ENCODE results near the gene DIP2C.

The DIP2C gene

DNA sequence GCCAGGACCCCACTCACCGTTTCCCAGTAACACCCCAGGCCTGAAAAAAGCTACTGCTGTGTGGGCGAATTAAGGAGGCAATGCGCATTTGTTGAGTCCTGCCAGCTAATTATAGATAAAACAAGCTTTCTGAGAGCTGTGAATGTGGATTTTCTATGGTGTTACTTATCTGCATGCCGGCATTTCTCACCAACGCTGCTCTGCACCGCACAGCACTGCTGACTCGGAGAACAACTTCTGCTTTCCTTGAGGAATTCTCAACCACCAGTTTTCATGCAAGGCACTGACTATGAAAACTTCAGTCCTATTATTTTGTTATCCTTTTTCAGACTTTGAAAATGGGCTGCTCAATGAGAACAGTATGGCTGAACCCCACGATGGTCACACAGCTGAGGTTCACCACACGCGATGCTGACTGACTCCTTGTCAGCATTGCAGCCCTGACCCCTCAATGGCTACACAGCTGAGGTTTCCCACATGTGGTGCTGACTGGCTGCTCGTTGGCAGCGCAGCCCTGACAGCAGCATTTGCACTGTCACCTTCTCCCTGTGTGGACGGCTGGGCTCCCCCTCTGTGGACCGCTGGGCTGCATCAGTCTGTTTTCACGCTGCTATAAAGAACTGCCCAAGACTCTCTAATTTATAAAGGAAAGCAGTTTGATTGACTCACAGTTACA is 190.6 kb downstream of the DIP2C start:
- DNase-seq (ENCODE audit: low read depth in 1 of 2, low spot score in 1 of 2) = no peak

DNA sequence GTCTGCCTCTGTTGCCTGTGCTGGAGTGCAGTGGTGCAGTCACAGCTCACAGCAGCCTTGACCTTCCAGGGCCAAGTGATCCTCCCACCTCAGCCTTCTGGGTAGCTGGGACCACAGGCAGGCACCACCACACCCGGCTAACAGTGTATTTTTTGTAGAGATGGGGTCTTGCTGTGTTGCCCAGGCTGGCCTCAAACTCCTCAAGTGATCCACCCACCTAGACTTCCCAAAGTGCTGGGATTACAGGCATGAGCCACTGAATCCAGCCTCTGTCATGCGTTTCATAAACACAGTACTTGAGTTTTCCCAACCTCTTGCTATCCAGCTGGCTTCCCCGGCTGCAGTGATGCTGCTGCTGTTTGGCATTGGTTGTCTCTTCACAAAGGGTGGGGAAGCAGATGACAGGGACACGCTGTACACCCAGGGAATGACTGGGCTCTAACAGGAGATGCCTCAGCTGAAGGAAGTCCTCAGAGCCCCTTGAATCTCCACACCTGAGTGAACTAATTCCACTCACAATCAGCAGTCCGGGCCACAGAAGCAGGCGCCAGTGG is 191.5 kb downstream of the DIP2C start:
- no peak for DNase-seq (ENCODE audit: low read depth in 1 of 2, low spot score in 1 of 2)

- DNase-seq (ENCODE audit: low read depth in 1 of 2, low spot score in 1 of 2) = no peak
These were observed 192.2 kb downstream of the DIP2C start for GRCh38 chr10:497289-497688.

DNA sequence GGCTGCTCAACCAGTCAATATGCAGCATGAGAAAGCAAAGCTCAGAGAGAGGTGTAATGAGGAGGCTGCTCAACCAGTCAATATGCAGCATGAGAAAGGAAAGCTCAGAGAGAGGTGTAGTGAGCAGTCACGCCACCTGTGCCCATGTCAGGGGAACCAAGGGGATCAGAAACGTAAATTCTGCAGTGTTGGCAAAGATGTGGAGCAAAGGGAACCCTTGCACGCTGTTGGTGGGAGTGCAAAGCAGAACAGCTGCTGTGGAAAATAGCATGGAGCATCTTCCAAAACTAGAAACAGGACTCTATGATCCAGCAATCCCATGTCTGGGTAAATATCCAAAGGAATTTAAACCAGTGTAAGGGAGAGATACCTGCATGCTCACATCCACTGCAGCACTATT is 194.9 kb downstream of the DIP2C start:
- DNase-seq (ENCODE audit: low read depth in 1 of 2, low spot score in 1 of 2) = no peak

DNA sequence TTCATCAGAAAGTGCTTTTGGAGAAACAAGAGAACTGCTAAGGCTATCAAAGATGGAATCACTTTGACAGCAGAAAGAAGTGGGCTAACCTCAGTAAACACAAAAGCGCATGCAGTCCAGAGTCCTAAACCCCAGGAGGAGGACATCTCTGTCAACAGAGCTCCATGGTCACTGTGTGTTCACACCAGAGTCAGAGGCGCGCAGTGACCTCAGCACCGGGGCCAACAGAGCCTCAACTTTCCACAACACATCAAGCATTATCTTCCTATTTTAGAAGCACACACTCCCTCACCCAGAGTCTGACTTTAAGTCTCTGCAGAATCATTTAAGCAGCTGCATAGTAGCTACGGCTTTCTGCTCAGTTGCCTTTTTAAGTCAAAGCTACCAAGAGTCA is 195.3 kb downstream of the DIP2C start:
- DNase-seq (ENCODE audit: low read depth in 1 of 2, low spot score in 1 of 2) = no peak

DNA sequence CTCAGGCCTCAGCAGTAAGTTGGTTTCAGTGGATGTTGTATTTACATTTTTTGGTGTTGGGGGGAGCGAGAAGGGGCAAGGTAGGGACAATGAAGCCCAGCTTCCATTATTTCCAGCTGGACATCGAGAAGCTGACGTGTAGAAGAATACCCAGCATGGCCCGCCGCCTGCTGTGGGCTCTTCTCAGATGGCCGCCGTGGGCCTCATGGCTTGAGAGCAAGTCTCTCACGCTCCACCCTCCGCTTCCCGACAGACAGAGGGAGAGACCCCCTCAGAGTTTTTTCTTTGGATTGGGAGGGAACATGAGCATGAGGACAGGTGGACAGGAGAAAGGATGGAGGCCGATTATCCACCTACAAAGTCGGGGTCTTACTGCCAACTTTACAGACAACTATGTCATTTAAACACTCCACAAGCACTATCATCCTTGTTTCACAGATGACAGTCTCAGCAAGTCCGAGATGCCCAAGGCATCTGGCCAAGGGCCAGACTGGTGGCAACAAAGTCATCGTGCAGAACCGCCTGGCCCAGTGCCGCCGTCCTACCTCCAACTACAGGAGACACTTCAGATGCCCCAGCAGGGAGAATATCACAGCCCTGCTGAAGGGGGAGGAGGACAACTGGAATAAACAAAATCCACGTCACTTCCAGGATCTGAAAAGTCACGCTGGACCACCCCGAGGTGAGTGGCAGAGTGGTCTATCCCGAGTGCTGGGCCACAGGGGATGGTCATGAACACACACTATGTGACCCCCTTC is 195.9 kb downstream of the DIP2C start:
- DNase-seq (ENCODE audit: low read depth in 1 of 2, low spot score in 1 of 2) = no peak

DNA sequence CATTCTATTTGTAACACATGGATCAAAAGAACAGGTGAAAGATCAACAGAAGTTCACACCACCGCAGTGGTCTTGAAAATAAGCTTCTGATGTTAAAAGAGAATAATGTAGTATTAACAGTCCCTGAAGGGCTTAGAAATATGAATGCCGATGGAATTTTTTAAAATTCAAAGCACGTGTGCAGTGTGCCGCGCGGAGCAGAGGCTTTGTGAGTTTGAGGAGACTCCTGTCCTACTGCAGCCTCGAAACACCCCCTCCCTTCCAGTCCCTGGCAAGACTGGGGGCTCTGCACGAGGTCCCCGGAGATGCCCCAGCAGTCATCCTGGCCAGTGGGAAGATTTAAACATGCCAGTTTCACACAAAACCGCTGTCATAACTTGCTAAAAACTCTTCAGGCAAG is 196.6 kb downstream of the DIP2C start:
- no peak for DNase-seq (ENCODE audit: low read depth in 1 of 2, low spot score in 1 of 2)

DNA sequence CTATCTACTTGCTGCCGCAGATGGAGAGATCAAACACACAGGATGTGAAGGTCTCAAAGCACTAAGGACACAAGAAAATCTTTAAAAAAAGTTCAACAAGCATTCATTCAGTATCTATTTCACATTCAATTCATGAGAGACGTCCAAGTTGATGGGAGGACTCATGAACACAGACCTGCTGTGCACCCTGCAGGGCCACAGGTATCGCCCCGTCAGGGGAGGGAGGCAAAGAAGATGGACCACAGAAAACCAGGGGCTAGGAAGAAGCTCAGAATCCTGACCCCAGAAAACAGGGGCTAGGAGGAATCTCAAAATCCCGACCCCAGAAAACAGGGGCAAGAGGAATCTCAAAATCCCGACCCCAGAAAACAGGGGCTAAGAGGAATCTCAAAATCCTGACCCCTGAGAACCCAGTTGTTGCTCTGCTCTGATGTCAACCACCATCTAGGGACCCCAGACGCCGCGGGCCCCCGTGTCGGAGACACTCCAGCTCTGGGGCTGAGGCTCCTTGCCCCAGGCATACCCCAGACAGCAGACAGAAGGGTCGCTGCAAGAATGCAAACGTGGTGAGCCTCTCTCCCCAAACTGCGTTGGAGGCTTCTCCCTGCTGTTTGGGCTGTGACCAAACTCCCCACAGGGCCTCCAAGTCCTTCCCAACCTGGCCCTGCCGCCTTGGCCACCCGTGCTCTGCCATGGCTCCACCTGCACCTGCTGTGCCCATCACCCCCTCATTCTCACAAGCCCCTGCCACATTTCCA is 197.6 kb downstream of the DIP2C start:
- no peak for DNase-seq (ENCODE audit: low read depth in 1 of 2, low spot score in 1 of 2)

GRCh38 chr10:490891-491571 is 198.4 kb downstream of the DIP2C start:
- DNase-seq (ENCODE audit: low read depth in 1 of 2, low spot score in 1 of 2) = no peak

DNA sequence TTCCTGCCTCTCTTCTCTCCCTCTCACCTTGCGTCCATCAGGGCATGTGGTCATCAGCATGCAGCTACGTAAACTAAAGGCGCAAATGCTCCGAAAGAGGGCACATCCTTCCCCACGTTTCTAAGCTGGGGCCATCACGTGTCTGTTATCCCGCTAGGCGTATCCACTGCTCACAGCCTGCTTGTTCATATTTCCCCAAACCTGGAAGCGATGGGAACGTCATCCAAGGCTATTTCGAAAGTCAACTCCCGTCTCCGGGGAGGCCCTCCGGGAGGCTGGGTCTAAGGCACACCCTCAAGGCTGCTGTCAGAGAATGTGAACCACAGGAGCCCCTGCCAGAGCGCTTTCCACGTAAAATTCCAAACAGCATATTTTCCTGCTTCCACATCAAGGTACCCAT is 199.2 kb downstream of the DIP2C start:
- no peak for DNase-seq (ENCODE audit: low read depth in 1 of 2, low spot score in 1 of 2)

DNA sequence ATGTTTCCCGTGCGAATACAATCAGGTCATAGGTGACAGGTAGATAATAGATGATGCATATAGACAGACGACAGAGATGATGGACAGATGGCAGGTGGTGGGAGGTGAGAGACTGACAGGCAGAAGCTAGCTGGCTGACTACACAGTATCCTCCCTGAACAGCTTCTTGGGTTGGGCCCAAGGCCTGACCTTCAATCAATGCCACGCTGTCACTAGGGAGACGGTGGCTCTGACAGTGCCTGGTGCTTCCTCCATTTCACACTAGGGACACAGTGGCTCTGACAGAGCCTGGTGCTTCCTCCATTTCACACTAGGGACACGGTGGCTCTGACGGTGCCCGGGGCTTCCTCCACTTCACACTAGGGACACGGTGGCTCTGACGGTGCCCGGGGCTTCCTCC is 200.1 kb downstream of the DIP2C start:
- DNase-seq (ENCODE audit: low read depth in 1 of 2, low spot score in 1 of 2) = no peak

GRCh38 chr10:488933-489215 is 200.6 kb downstream of the DIP2C start:
- DNase-seq (ENCODE audit: low read depth in 1 of 2, low spot score in 1 of 2) = no peak

DNA sequence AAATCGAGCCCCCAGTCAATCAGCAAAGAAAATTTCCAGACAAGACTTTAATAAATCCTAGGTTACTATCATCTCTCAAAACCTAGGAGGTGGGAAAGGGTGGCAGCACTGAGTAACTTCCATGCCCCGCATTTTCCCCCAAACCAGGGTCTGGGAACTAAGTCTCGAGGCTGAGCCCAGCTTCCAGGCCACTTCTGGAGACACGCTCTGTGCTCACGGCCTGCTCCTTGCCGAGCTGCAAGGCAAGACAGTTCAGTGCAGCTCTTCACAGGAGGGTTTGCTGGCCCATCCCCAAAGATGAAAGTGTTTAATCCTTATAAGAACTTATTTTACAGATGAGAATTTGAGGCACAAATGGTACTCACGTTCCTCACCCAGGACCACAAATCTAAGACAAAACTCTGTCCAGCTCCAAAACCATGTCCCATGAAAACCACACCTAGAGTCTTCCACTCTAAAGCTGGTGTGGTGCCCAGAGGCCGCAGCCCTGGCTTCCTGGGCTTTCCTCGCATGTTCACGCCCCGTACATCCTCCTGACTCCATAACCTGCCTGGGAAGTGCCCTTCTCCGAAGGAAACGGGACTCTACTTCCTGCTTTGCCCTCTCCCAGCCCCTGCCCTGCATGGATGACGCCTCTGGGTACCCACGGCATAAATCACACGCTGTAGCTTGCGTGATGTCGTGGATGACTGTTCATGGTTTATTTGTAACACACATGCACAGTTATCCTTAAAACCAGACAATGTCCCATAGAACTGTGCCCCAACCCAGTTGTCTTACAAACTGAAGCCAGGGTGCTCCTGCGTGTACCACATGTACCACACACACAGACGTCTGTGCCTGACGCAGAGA is 201.2 kb downstream of the DIP2C start:
- no peak for DNase-seq (ENCODE audit: low read depth in 1 of 2, low spot score in 1 of 2)

DNA sequence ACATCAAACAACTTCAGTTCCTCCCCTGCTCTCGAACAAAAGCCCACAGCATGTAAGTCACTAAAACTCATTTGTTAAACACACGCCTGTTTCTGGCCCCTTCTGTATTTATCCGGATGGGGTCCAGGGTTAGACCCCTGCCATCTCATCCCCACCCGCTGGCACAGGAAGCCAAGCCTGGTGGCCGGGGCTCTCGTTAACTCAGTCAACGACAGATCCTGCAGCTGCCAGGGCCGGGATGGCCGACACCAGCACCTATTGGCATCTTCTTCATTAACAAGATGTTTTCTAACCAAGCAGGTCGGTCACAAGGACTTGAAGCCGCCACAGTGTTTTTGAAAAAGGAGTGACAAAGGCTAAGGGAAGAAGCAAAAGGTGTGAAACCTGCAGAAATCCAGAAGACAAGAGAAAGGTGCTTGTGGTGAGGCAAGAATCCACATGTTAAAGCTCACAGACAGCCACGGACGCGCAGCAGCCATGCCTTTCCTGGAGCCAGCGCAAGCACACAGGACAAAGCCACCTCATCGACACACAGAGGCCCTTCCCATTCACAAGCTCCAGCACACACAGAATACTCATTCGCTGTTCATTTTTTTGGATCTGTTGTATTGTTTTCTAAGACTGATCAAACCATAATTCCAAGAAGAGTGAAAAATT is 202.7 kb downstream of the DIP2C start:
- no peak for DNase-seq (ENCODE audit: low read depth in 1 of 2, low spot score in 1 of 2)

GRCh38 chr10:486206-486605 is 203.3 kb downstream of the DIP2C start:
- DNase-seq (ENCODE audit: low read depth in 1 of 2, low spot score in 1 of 2) = no peak

GRCh38 chr10:485776-486175 is 203.7 kb downstream of the DIP2C start:
- no peak for DNase-seq (ENCODE audit: low read depth in 1 of 2, low spot score in 1 of 2)

GRCh38 chr10:484925-485661 is 204.4 kb downstream of the DIP2C start:
- DNase-seq (ENCODE audit: low read depth in 1 of 2, low spot score in 1 of 2) = no peak

DNA sequence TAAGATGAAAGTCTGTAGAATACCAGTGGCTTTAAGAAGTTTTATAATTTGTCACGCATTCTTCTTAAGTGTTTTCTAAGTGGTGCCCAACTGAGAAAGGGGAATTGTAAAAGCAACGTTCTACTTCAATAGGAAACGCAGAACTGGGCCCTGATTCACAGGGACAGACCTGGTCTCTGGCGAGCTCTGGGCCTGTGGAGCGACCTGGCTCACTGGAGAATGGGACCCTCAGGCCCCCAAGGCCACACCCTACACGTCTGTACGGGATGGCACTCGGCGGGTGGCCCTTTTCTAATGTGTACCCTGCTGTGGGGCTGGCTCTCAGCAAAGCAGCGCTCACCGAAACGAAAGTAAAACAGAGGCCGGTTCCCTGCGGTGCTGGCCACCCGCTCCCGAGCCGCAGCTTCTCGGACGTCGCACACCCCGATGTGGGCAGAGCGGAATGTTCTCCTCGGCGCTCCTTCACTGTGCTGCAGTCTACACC is 205.0 kb downstream of the DIP2C start:
- no peak for DNase-seq (ENCODE audit: low read depth in 1 of 2, low spot score in 1 of 2)

DNA sequence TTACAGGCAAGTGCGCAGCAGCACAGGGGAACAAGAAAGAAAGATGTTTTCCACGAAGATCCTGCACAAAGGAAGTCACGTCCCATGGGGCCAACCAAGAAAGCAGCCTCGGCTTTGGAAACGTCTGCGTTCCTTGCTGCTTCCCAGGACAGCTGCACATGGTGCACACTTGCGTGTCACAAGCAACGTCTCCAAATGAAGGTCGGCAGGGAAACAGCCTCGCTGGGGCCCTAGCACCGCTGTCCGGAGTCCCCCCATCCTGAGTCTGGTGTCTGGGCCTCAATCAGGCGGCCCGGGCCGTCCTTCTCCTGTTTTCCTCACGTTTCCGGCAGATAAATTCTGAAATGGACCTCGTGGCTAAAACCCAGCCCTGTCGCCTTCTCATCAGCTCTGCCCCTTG is 206.2 kb downstream of the DIP2C start:
- no peak for DNase-seq (ENCODE audit: low read depth in 1 of 2, low spot score in 1 of 2)
